Measurements from ENCODE around the gene MAGI1.

Gene MAGI1

DNA sequence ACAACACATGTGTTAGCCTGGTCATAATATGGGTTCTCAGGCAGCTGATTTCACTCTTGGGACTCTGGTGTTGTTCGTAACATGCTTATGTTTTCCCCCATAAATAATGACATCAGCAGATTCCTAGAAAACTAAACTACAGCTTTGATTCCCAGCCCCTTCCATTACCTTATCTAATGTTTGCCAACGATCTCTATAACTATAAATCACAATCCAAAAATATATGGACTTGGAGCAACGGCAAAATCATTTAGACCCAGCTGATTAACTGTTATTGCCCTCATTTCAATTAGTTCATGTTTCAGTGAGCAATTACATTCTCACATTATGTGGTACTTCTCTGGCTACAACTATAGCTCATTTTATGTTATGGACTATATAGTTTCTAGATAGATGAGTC, 531.3 kb downstream of the MAGI1 start:
- Histone ChIP-seq H3K9ac (ENCODE audit: low read depth, low read length, poor library complexity, severe bottlenecking) (no peak overlapping the region), H3K36me3 (ENCODE audit: insufficient read depth, low read length) (no peaks in the 10 kb centered on the region), H3K9me2 (replicated peaks; ENCODE audit: low read depth, low read length) (no peaks in the 10 kb centered on the region), H3K4me2 (ENCODE audit: low read depth, low read length, poor library complexity, severe bottlenecking) (no peak overlapping the region), H4K20me1 (ENCODE audit: insufficient read depth, low read length, poor library complexity, severe bottlenecking) (no peaks in the 10 kb centered on the region), H3K4me1 (ENCODE audit: insufficient read depth, low read length, poor library complexity, severe bottlenecking) (peaks cover 11% of the 10 kb centered on the region), H2AFZ (ENCODE audit: low read length) (no peak overlapping the region), H3F3A (ENCODE audit: low read depth) (no peaks in the 10 kb centered on the region), H3K79me2 (ENCODE audit: insufficient read depth, low read length) (no peaks in the 10 kb centered on the region), H3K27me3 (ENCODE audit: insufficient read depth, low read length, poor library complexity, severe bottlenecking) (no peaks in the 10 kb centered on the region), H3K4me3 (ENCODE audit: low read length, poor library complexity, severe bottlenecking) (no peak overlapping the region), H3K9me3 (ENCODE audit: insufficient read depth, low read depth, low read length) (no peaks in the 10 kb centered on the region)
- TF ChIP-seq EZH2phosphoT487 (IDR thresholded peaks at IDR 0.05; ENCODE audit: borderline replicate concordance): no peak
- TF ChIP-seq, protein P1, sequence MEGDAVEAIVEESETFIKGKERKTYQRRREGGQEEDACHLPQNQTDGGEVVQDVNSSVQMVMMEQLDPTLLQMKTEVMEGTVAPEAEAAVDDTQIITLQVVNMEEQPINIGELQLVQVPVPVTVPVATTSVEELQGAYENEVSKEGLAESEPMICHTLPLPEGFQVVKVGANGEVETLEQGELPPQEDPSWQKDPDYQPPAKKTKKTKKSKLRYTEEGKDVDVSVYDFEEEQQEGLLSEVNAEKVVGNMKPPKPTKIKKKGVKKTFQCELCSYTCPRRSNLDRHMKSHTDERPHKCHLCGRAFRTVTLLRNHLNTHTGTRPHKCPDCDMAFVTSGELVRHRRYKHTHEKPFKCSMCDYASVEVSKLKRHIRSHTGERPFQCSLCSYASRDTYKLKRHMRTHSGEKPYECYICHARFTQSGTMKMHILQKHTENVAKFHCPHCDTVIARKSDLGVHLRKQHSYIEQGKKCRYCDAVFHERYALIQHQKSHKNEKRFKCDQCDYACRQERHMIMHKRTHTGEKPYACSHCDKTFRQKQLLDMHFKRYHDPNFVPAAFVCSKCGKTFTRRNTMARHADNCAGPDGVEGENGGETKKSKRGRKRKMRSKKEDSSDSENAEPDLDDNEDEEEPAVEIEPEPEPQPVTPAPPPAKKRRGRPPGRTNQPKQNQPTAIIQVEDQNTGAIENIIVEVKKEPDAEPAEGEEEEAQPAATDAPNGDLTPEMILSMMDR (conservative IDR thresholded peaks at IDR 0.05; ENCODE audit: low read length): no peak

DNA sequence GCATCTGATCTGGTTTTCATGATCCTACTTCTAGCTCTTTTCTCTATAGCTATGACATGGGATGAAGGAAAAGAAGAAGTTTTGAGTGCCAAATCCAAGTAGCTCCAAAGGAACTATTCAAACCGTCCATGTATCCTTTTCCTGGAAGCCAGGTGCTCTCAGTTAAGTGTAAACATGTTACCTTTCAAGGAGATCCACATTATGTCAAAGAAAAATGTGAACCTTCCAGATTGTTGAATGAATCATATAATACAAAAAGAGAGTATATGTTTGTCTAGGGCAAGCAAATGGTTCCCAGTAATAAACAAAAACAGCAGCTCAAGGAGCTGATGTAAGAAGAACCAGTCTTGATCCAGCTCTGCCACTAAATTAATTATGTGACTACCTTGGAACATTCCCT, 534.9 kb downstream of the MAGI1 start:
- Histone ChIP-seq H3K9me2 (replicated peaks; ENCODE audit: low read depth, low read length) (no peaks in the 10 kb centered on the region), H4K20me1 (ENCODE audit: insufficient read depth, low read length, poor library complexity, severe bottlenecking) (no peaks in the 10 kb centered on the region), H2AFZ (ENCODE audit: low read length) (no peak overlapping the region), H3K79me2 (ENCODE audit: insufficient read depth, low read length) (no peaks in the 10 kb centered on the region), H3K4me1 (ENCODE audit: insufficient read depth, low read length, poor library complexity, severe bottlenecking) (peaks cover 45% of the 10 kb centered on the region), H3K4me3 (ENCODE audit: low read length, poor library complexity, severe bottlenecking) (no peak overlapping the region), H3K27me3 (ENCODE audit: insufficient read depth, low read length, poor library complexity, severe bottlenecking) (no peaks in the 10 kb centered on the region), H3K9me3 (ENCODE audit: insufficient read depth, low read depth, low read length) (no peaks in the 10 kb centered on the region), H3K4me2 (ENCODE audit: low read depth, low read length, poor library complexity, severe bottlenecking) (no peak overlapping the region), H3K36me3 (ENCODE audit: insufficient read depth, low read length) (no peaks in the 10 kb centered on the region), H3K9ac (ENCODE audit: low read depth, low read length, poor library complexity, severe bottlenecking) (no peak overlapping the region), H3F3A (ENCODE audit: low read depth) (peaks cover 12% of the 10 kb centered on the region; the same call in 1 of the 2 replicates)
- TF ChIP-seq, protein P1 (conservative IDR thresholded peaks at IDR 0.05; ENCODE audit: low read length): no peak
- TF ChIP-seq EZH2phosphoT487 (IDR thresholded peaks at IDR 0.05; ENCODE audit: borderline replicate concordance): no peak

DNA sequence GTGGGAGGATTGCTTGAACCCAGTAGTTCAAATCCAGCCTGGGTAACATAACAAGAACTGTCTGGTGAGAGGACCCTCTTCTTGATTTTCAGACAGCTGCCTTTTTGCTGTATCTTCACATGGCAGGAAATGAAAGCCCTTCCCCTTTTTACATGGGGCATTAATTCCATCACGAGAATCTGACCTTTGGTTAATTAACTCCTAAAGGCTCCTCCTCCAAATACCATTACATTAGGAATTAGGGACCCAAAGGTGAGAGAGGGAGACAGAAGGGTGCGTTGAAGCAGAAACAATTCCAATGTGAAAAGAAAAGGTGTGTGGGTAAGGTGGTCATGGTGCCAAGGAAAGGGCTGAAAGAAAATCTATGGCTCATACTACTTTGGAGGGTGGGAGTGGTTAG, 536.2 kb downstream of the MAGI1 start:
- Histone ChIP-seq H3K4me3 (ENCODE audit: low read length, poor library complexity, severe bottlenecking) (no peak overlapping the region), H3K27me3 (ENCODE audit: insufficient read depth, low read length, poor library complexity, severe bottlenecking) (no peaks in the 10 kb centered on the region), H3K9me3 (ENCODE audit: insufficient read depth, low read depth, low read length) (no peaks in the 10 kb centered on the region), H3K4me1 (ENCODE audit: insufficient read depth, low read length, poor library complexity, severe bottlenecking) (peaks cover 51% of the 10 kb centered on the region), H3K36me3 (ENCODE audit: insufficient read depth, low read length) (no peaks in the 10 kb centered on the region), H3K79me2 (ENCODE audit: insufficient read depth, low read length) (no peaks in the 10 kb centered on the region), H3F3A (ENCODE audit: low read depth) (peaks cover 12% of the 10 kb centered on the region; the same call in 1 of the 2 replicates), H2AFZ (ENCODE audit: low read length) (no peak overlapping the region), H3K9ac (ENCODE audit: low read depth, low read length, poor library complexity, severe bottlenecking) (peak overlapping the region; percentile 5), H3K9me2 (replicated peaks; ENCODE audit: low read depth, low read length) (no peaks in the 10 kb centered on the region), H4K20me1 (ENCODE audit: insufficient read depth, low read length, poor library complexity, severe bottlenecking) (no peaks in the 10 kb centered on the region), H3K4me2 (ENCODE audit: low read depth, low read length, poor library complexity, severe bottlenecking) (peak overlapping the region; percentile 37)
- no peak for TF ChIP-seq EZH2phosphoT487 (IDR thresholded peaks at IDR 0.05; ENCODE audit: borderline replicate concordance)
- TF ChIP-seq, protein P1 (conservative IDR thresholded peaks at IDR 0.05; ENCODE audit: low read length): no peak

Data from Loucy (cell line).